Esophagus (tissue), 2 donors: ENCODE data around the gene TMEM248. TPM values are rescaled to one million over a fixed set of nuclear protein-coding genes. Genes with fewer than 3 reads are reported as not detected.

Source experiments
- H3K27ac ChIP-seq, 2 donors: one replicate each; pipeline ENCODE4 v1.5.1; 2013; ENCODE audit warnings: low read depth in 2 of 2, mild to moderate bottlenecking in 2 of 2, inconsistent platforms in 1 of 2, low read length in 1 of 2, moderate library complexity in 1 of 2
- H3K27me3 ChIP-seq, 2 donors: one replicate each; pipeline ENCODE4 v1.6.1; 2013; ENCODE audit warnings: low read length in 2 of 2, control low read depth in 1 of 2, mild to moderate bottlenecking in 1 of 2; ENCODE audit not compliant: insufficient read depth in 2 of 2, control insufficient read depth in 1 of 2
- H3K36me3 ChIP-seq, 2 donors: one replicate each; pipeline ENCODE4 v1.6.1; 2013; ENCODE audit warnings: low read length in 1 of 2; ENCODE audit not compliant: control insufficient read depth in 2 of 2, insufficient read depth in 2 of 2
- H3K4me1 ChIP-seq, 2 donors: one replicate each; pipeline ENCODE4 v1.6.1; 2013; ENCODE audit warnings: low read length in 1 of 2; ENCODE audit not compliant: control insufficient read depth in 2 of 2, insufficient read depth in 2 of 2
- H3K4me3 ChIP-seq, 2 donors: one replicate each; pipeline ENCODE4 v1.5.1; 2013; ENCODE audit warnings: low read length in 2 of 2, mild to moderate bottlenecking in 2 of 2, low read depth in 1 of 2, moderate library complexity in 1 of 2
- H3K9me3 ChIP-seq, 2 donors: one replicate each; pipeline ENCODE4 v1.6.1; 2013; ENCODE audit warnings: mild to moderate bottlenecking in 2 of 2, low read depth in 1 of 2, low read length in 1 of 2, moderate library complexity in 1 of 2; ENCODE audit not compliant: control insufficient read depth in 2 of 2, insufficient read depth in 1 of 2
- WGBS, 2 donors: extraction: QIAGEN DNeasy Blood & Tissue Kit; methylation state at CpG; one replicate each; pipeline ENCODE4 v1.1.7; 2013; 5-methylcytosine and 5-hydroxymethylcytosine counted together
- polyA plus RNA-seq, 2 donors: library from polyadenylated mRNA; stranded (reverse); fragments of 200-250 nt; gene quantifications; one replicate each; pipeline ENCODE4 v1.2.3, GENCODE V29; 2013
- donor health status: healthy with polysubstance abuse.
- donor health status: Bipolar disorder and iron deficiency.

The TMEM248 gene
- polyA plus RNA-seq, 2 donors, result 18.3 to 23.5 TPM

DNA sequence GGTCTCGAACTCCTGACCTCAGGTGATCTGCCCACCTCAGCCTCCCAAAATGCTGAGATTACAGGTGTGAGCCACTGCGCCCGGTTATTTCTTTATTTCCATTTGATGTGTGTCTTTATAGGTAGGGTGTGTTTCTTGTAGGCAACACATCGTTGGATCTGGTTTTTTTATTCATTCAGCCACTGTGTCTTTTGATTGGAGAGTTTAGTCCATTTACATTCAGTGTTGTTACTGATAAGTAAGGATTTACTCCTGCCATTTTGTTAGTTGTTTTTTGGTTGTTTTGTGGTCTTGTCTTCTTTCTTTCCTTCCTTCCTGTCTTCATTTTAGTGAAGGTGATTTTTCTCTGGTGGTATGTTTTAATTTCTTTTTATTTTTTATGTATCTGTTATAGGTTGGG, 16.9 kb downstream of the TMEM248 start:
- Histone ChIP-seq H3K36me3 (peaks cover under 1 to 7% of the 10 kb centered on the region in 2 donors), H3K27me3 (no peaks in the 10 kb centered on the region), H3K4me1 (peaks cover 0 to 2% of the 10 kb centered on the region in 2 donors), H3K27ac (no peak overlapping the region), H3K4me3 (no peak overlapping the region), H3K9me3 (no peaks in the 10 kb centered on the region)
- 96 to 98% methylated on average over 4 of the region's 4 CpGs for WGBS, 2 donors

DNA sequence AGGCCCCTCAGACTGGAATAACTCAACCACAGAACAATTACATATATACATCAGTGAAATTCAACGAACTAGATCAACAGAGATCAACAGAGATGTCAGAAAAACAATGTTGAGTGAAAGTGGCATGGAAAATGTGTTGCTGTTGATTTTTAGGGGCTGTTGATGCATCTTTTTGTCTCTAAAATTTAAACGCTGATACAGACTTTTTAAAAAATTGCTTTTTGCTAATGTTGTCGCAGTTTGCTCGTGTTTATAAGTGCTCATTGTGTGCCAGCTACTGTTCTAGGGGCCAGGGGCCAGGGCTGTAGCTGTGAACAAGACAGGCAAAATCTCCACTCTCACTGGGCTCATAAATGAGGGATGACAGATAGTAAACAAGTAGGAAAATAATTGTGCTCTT, 18.3 kb downstream of the TMEM248 start:
- Histone ChIP-seq H3K9me3 (no peaks in the 10 kb centered on the region), H3K27me3 (no peaks in the 10 kb centered on the region), H3K4me3 (no peak overlapping the region), H3K4me1 (peaks cover 0 to 2% of the 10 kb centered on the region in 2 donors), H3K36me3 (peaks cover 5 to 11% of the 10 kb centered on the region in 2 donors), H3K27ac (no peak overlapping the region)
- WGBS, 2 donors, result 89 to 92% methylated on average over 4 of the region's 4 CpGs

- H3K27ac ChIP-seq, result no peak overlapping the region
Observed at GRCh38 chr7:66946545-66946944, 25.5 kb downstream of the TMEM248 start.

DNA sequence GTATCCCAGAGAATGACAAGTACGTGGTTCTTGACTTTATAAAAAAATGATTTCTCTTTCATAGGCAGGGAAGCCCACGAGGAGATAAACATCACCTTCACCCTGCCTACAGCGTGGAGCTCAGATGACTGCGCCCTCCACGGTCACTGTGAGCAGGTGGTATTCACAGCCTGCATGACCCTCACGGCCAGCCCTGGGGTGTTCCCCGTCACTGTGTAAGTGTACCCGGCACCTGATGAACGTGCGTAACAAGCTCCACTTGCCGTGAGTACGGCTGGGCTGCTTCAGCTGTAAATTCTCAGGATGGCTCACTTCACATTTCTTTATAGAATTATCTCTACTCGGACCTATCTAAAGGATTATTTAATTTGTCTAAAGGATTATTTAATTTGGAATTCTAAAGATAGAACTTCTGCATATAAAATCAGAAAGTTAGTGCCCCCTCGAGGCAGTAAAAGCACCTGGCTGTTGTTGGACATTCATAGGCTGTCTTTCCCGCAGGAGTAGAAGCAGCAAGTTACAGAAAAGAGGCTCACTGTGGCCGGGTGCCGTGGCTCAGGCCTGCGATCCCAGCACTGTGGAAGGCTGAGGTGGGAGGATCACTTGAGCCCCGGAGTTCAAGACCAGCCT, 27.6 kb downstream of the TMEM248 start:
- peaks cover 0 to 3% of the 10 kb centered on the region in 2 donors for H3K4me1 ChIP-seq
- H3K36me3 ChIP-seq, result peaks cover 18 to 28% of the 10 kb centered on the region in 2 donors
- no peaks in the 10 kb centered on the region for H3K27me3 ChIP-seq
- no peaks in the 10 kb centered on the region for H3K9me3 ChIP-seq
- no peak overlapping the region for H3K27ac ChIP-seq
- 88 to 91% methylated on average over 19 of the region's 19 CpGs for WGBS, 2 donors
- H3K4me3 ChIP-seq, result no peak overlapping the region

More at GRCh38 chr7:66946545-66946944, 25.5 kb downstream of the TMEM248 start:
- H3K36me3 ChIP-seq, result peaks cover 24 to 25% of the 10 kb centered on the region in 2 donors
- no peaks in the 10 kb centered on the region for H3K27me3 ChIP-seq
- no peaks in the 10 kb centered on the region for H3K4me1 ChIP-seq
- WGBS, 2 donors, result 55 to 77% methylated on average over 2 of the region's 2 CpGs
- no peak overlapping the region for H3K4me3 ChIP-seq
- no peaks in the 10 kb centered on the region for H3K9me3 ChIP-seq

DNA sequence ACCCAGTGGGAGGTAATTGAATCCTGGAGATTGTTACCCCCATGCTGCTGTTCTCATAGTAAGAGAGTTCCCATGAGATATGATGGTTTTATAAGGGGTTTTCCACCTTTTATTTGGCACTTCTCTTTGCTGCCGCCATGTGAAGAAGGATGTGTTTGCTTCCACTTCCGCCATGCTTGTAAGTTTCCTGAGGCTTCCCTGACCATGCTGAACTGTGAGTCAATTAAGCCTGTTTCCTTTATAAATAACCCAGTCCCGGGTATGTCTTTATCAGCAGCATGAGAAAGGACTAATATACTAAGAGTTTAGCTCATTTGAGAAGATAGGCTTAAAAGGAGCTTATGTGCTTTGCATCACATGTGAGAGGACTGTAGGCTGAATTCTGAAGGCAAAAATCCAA, 29.3 kb downstream of the TMEM248 start:
- Histone ChIP-seq H3K4me1 (peaks cover 0 to 3% of the 10 kb centered on the region in 2 donors), H3K4me3 (no peak overlapping the region), H3K36me3 (peaks cover 16 to 34% of the 10 kb centered on the region in 2 donors), H3K27ac (no peak overlapping the region), H3K27me3 (no peaks in the 10 kb centered on the region), H3K9me3 (no peaks in the 10 kb centered on the region)
- WGBS, 2 donors, result 82 to 83% methylated on average over 3 of the region's 3 CpGs

- Histone ChIP-seq H3K4me3 (no peak overlapping the region), H3K4me1 (peaks cover 0 to 3% of the 10 kb centered on the region in 2 donors), H3K27me3 (no peaks in the 10 kb centered on the region), H3K9me3 (no peaks in the 10 kb centered on the region), H3K27ac (no peak overlapping the region), H3K36me3 (peaks cover 16 to 37% of the 10 kb centered on the region in 2 donors)
- WGBS, 2 donors, result 90 to 91% methylated on average over 8 of the region's 8 CpGs
Observed at GRCh38 chr7:66950763-66951162, 29.7 kb downstream of the TMEM248 start.

GRCh38 chr7:66952343-66953043, 31.5 kb downstream of the TMEM248 start:
- no peak overlapping the region for H3K4me3 ChIP-seq
- H3K9me3 ChIP-seq, result no peaks in the 10 kb centered on the region
- no peaks in the 10 kb centered on the region for H3K27me3 ChIP-seq
- H3K36me3 ChIP-seq, result peaks cover 16 to 37% of the 10 kb centered on the region in 2 donors
- 68 to 71% methylated on average over 11 of the region's 11 CpGs for WGBS, 2 donors
- H3K4me1 ChIP-seq, result peaks cover 0 to 3% of the 10 kb centered on the region in 2 donors
- peak overlapping the region; percentile 63 to 70 for H3K27ac ChIP-seq

DNA sequence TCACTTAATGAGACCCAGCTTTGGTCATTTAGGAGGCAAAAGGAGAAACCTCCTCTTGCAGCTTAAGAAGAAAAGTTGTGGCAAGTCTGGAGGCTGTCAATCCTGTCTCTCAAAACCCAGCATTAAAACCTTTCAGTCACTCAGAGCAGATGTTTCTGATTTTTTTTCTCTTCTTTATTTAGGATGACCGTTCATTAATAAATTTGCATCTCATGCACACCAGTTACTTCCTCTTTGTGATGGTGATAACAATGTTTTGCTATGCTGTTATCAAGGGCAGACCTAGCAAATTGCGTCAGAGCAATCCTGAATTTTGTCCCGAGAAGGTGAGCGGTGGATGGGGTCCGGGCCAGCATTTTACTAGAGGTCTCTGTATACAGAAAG, 32.0 kb downstream of the TMEM248 start:
- peaks cover 0 to 3% of the 10 kb centered on the region in 2 donors for H3K4me1 ChIP-seq
- H3K27me3 ChIP-seq, result no peaks in the 10 kb centered on the region
- peaks cover 13 to 37% of the 10 kb centered on the region in 2 donors for H3K36me3 ChIP-seq
- H3K27ac ChIP-seq, result peak overlapping the region in 1 of 2 donors; percentile 70
- no peaks in the 10 kb centered on the region for H3K9me3 ChIP-seq
- no peak overlapping the region for H3K4me3 ChIP-seq
- WGBS, 2 donors, result 74 to 92% methylated on average over 5 of the region's 5 CpGs

DNA sequence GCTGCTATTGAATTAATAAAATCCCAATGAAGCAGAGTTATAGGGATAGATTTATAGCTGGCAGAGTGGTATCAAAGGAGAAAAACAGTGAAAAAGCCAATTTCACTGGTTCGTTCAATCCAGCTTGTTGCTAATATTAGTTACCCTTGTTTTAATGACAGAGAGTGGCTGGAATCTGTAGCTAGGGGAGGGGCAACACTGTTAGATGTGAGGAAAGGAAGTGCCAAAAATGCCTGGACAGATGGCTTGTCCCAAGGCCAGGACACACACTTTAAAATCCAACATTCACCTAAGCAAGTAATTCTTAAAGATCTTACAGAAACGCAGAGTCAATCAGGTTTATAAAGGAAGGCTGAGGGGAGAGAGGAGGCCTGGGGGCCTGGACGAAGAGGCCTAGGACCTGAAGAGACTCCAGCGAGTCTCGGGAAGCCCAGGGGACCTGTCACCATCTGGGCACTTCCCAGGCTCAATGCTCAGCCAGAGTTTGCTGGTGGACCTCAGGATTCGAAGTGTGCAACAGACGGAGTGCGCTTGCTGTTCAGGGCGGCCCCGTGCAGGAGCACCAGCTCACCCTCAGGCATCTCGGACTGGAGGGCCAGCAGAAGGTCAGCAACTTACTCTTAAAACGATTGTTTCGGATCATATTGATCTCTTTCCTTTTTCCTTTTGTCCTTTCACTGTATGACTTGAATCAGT, 36.7 kb downstream of the TMEM248 start:
- Histone ChIP-seq H3K27ac (no peak overlapping the region), H3K36me3 (peaks cover 7 to 36% of the 10 kb centered on the region in 2 donors)
- 89 to 92% methylated on average over 13 of the region's 13 CpGs for WGBS, 2 donors

More for the DNA sequence above, 36.7 kb downstream of the TMEM248 start:
- no peaks in the 10 kb centered on the region for H3K9me3 ChIP-seq
- no peaks in the 10 kb centered on the region for H3K27me3 ChIP-seq
- H3K4me3 ChIP-seq, result no peak overlapping the region
- H3K4me1 ChIP-seq, result peaks cover 0 to under 1% of the 10 kb centered on the region in 2 donors
